ENCODE data around the gene FUT2. TPM values are rescaled to one million over a fixed set of nuclear protein-coding genes. Genes with fewer than 3 reads are reported as not detected.
A peak's percentile ranks its signal among the peaks of the same experiment; 100 is the strongest.

The FUT2 gene
- polyA plus RNA-seq, 2 of the 4 experiments (the other 2 are of a cell fraction) = not detected

- FAIRE-seq (no peak), DNase-seq (ENCODE audit: low read depth in 1 of 2, low spot score in 1 of 2) (peak; percentile 63 to 66), ATAC-seq (peak in 1 of 2 experiments; percentile 15; a peak in 3 of 6 replicates)
- peaks cover 14% of the 10 kb centered on the region for H3K4me1 ChIP-seq
- H3K9me3 ChIP-seq = no peaks in the 10 kb centered on the region
- WGBS (ENCODE audit: missing lambda C conversion rate) = 74% methylated on average over 24 of the region's 35 CpGs
- no peak overlapping the region for H3K4me3 ChIP-seq
- CTCF ChIA-PET = interaction anchor here (0.6 to 1.6 kb wide), 2 partner anchors 48 to 475 kb away, joined by 3 read pairs; no protein-coding TSS in a partner anchor
- TF ChIP-seq NFE2L2 (conservative IDR thresholded peaks at IDR 0.05; ENCODE audit: low read length) (no peak), HMGXB4 (CRISPR knock-in tag; IDR thresholded peaks at IDR 0.05; ENCODE audit: borderline replicate concordance) (no peak), KDM1A (IDR thresholded peaks at IDR 0.05; ENCODE audit: low read depth) (no peak), FOSL2 (IDR thresholded peaks at IDR 0.05) (no peak), FOSL2 (CRISPR knock-in tag; IDR thresholded peaks at IDR 0.05) (no peak), ZNF302 (CRISPR knock-in tag; IDR thresholded peaks at IDR 0.05) (no peak), CEBPB (IDR thresholded peaks at IDR 0.05) (no peak), REST (IDR thresholded peaks at IDR 0.05) (no peak), FOXS1 (CRISPR knock-in tag; IDR thresholded peaks at IDR 0.05) (no peak), RCOR1 (IDR thresholded peaks at IDR 0.05; ENCODE audit: low read depth, low read length) (no peak), RARB (CRISPR knock-in tag; IDR thresholded peaks at IDR 0.05) (no peak)
- no peak overlapping the region for H3K27ac ChIP-seq
- POLR2A ChIA-PET = interaction anchor here (0.6 kb wide), 1 partner anchor 409 kb away, joined by 3 read pairs; no protein-coding TSS in a partner anchor
- no peak overlapping the region for H3K4me2 ChIP-seq
Observed at GRCh38 chr19:48741129-48741999, 45.6 kb downstream of the FUT2 start.

GRCh38 chr19:48742096-48742495 is 46.3 kb downstream of the FUT2 start:
- DNase-seq (ENCODE audit: low read depth in 1 of 2, low spot score in 1 of 2) (no peak), ATAC-seq (no peak), FAIRE-seq (no peak)
- CTCF ChIA-PET = interaction anchor here (0.6 to 1.6 kb wide), 4 partner anchors 10 to 475 kb away, joined by 3 read pairs; no protein-coding TSS in a partner anchor
- WGBS (ENCODE audit: missing lambda C conversion rate) = 86% methylated on average over 11 of the region's 11 CpGs
- no peak overlapping the region for H3K27ac ChIP-seq
- TF ChIP-seq BHLHE40 (IDR thresholded peaks at IDR 0.05; ENCODE audit: low read depth, low read length) = no peak
- no peak for TF ChIP-seq MAX (IDR thresholded peaks at IDR 0.05)
- no peak for TF ChIP-seq MYC (IDR thresholded peaks at IDR 0.05; ENCODE audit: borderline replicate concordance, low read length)
- TF ChIP-seq BCL3 (IDR thresholded peaks at IDR 0.05) = no peak
- no peak for TF ChIP-seq HMGXB4 (CRISPR knock-in tag; IDR thresholded peaks at IDR 0.05; ENCODE audit: borderline replicate concordance)
- no peak for TF ChIP-seq HOXA7 (CRISPR knock-in tag; IDR thresholded peaks at IDR 0.05)
- TF ChIP-seq NPAS2 (CRISPR knock-in tag; IDR thresholded peaks at IDR 0.05; ENCODE audit: borderline replicate concordance) = no peak
- no peak for TF ChIP-seq HOXB13 (CRISPR knock-in tag; IDR thresholded peaks at IDR 0.05; ENCODE audit: low read depth)
- TF ChIP-seq KDM5A (IDR thresholded peaks at IDR 0.05) = no peak
- TF ChIP-seq GATA3 (IDR thresholded peaks at IDR 0.05; ENCODE audit: borderline replicate concordance) = no peak
- TF ChIP-seq PHF8 (IDR thresholded peaks at IDR 0.05; ENCODE audit: borderline replicate concordance, low read depth) = no peak
- TF ChIP-seq E2F6 (IDR thresholded peaks at IDR 0.05; ENCODE audit: borderline replicate concordance, low read depth) = no peak
- TF ChIP-seq POLR2AphosphoS2 (conservative IDR thresholded peaks at IDR 0.05; ENCODE audit: low read length) = no peak
- no peak for TF ChIP-seq USF2 (IDR thresholded peaks at IDR 0.05)
- no peak overlapping the region for H3K4me2 ChIP-seq
- peaks cover 14% of the 10 kb centered on the region for H3K4me1 ChIP-seq
- no peaks in the 10 kb centered on the region for H3K9me3 ChIP-seq
- POLR2A ChIA-PET = interaction anchor here (0.6 kb wide), 1 partner anchor 409 kb away, joined by 3 read pairs; no protein-coding TSS in a partner anchor
- H3K4me3 ChIP-seq = no peak overlapping the region

Data from A549 (cell line).